Measurements from ENCODE around the gene DCLK2.

DCLK2 gene

GRCh38 chr4:150248181-150248580, 169.9 kb downstream of the DCLK2 start:
- DNase-seq = no peak

GRCh38 chr4:150250293-150250997, 172.2 kb downstream of the DCLK2 start:
- DNase-seq = no peak

GRCh38 chr4:150250998-150251651, 172.9 kb downstream of the DCLK2 start:
- DNase-seq = no peak

GRCh38 chr4:150251752-150252190, 173.5 kb downstream of the DCLK2 start:
- no peak for DNase-seq

GRCh38 chr4:150252306-150252705, 174.1 kb downstream of the DCLK2 start:
- DNase-seq = no peak

- DNase-seq = no peak
Measured at GRCh38 chr4:150252741-150253140, 174.5 kb downstream of the DCLK2 start.

GRCh38 chr4:150253416-150253815, 175.2 kb downstream of the DCLK2 start:
- no peak for DNase-seq

- DNase-seq = no peak
Measured at GRCh38 chr4:150253965-150254630, 175.9 kb downstream of the DCLK2 start.

GRCh38 chr4:150255610-150256224, 177.5 kb downstream of the DCLK2 start:
- DNase-seq = no peak

GRCh38 chr4:150256225-150256620, 178.0 kb downstream of the DCLK2 start:
- DNase-seq = no peak

GRCh38 chr4:150256841-150257730, 178.8 kb downstream of the DCLK2 start:
- DNase-seq = no peak

GRCh38 chr4:150258569-150258968, 180.3 kb downstream of the DCLK2 start:
- DNase-seq = no peak

- DNase-seq = no peak
Measured at GRCh38 chr4:150259861-150260567, 181.8 kb downstream of the DCLK2 start.

GRCh38 chr4:150261571-150261970, 183.3 kb downstream of the DCLK2 start:
- DNase-seq = no peak

GRCh38 chr4:150262611-150263010, 184.4 kb downstream of the DCLK2 start:
- no peak for DNase-seq

- no peak for DNase-seq
Measured at GRCh38 chr4:150264595-150265161, 186.4 kb downstream of the DCLK2 start.

- DNase-seq = no peak
Measured at GRCh38 chr4:150265806-150266205, 187.6 kb downstream of the DCLK2 start.

GRCh38 chr4:150268444-150268843, 190.2 kb downstream of the DCLK2 start:
- no peak for DNase-seq

GRCh38 chr4:150278206-150278605, 200.0 kb downstream of the DCLK2 start:
- DNase-seq = no peak

GRCh38 chr4:150280081-150280895, 202.0 kb downstream of the DCLK2 start:
- no peak for DNase-seq

- no peak for DNase-seq
Measured at GRCh38 chr4:150280975-150281374, 202.7 kb downstream of the DCLK2 start.

All from GOT3 (cell line).